Tibial artery (tissue), 4 donors: Measurements from ENCODE around the gene ANKS1A.

Source experiments
- DNase-seq, 2 donors: peaks; one replicate each; pipeline ENCODE4 v3.0.0-alpha.2; 2019
- H3K27ac ChIP-seq, 2 donors: fragments of 200-600 bp; sonication (generic) in 1 of 2; 1 replicate in 1 of 2; 2 replicates in 1 of 2; pipeline ENCODE4 v1.5.1; 2018 to 2019; ENCODE audit warnings: mild to moderate bottlenecking in 1 of 2
- H3K27me3 ChIP-seq, 2 donors: fragments of 200-600 bp; sonication (generic) in 1 of 2; one replicate each; pipeline versions ENCODE4 v1.5.1 to v1.6.0; 2016 to 2019
- H3K36me3 ChIP-seq, 3 donors: fragments of 200-600 bp; sonication (generic) in 2 of 3; one replicate each; pipeline ENCODE4 v1.5.1; 2016 to 2019; ENCODE audit warnings: mild to moderate bottlenecking in 2 of 3
- H3K4me1 ChIP-seq, 4 donors: fragments of 200-600 bp; sonication (generic) in 2 of 4; 1 replicate in 3 of 4; 2 replicates in 1 of 4; pipeline ENCODE4 v1.5.1; 2016 to 2019
- H3K4me3 ChIP-seq, 2 donors: fragments of 200-600 bp; sonication (generic) in 1 of 2; 1 replicate in 1 of 2; 2 replicates in 1 of 2; pipeline ENCODE4 v1.5.1; 2018 to 2019; ENCODE audit warnings: mild to moderate bottlenecking in 2 of 2
- H3K9me3 ChIP-seq, 3 donors: fragments of 200-600 bp; sonication (generic) in 1 of 3; one replicate each; pipeline ENCODE4 v1.5.1; 2016 to 2019
- CTCF ChIP-seq, 2 experiments: fragments of 200-600 bp in 1 of 2; fragments of 450-650 bp in 1 of 2; IDR thresholded peaks; one replicate each; pipeline ENCODE4 v1.5.1; 2017 to 2019; ENCODE audit warnings: antibody characterized with exemption in 2 of 2, mild to moderate bottlenecking in 1 of 2, moderate library complexity in 1 of 2
- intact Hi-C: fragments of 100-400 bp; cut with DNase I; formaldehyde crosslinking; loops from one replicate; pipeline ENCODE4 v1.15.0; 2023; ENCODE audit warnings: low total_unique reads

Gene ANKS1A

GRCh38 chr6:34922177-34922663, 33.2 kb downstream of the ANKS1A start:
- TF ChIP-seq CTCF (IDR thresholded peaks at IDR 0.05) = no peak
- Histone ChIP-seq H3K4me3 (no peak overlapping the region), H3K27me3 (no peaks in the 10 kb centered on the region), H3K27ac (no peak overlapping the region), H3K36me3 (no peaks in the 10 kb centered on the region), H3K9me3 (no peaks in the 10 kb centered on the region), H3K4me1 (peaks cover 0 to 23% (median 0%) of the 10 kb centered on the region in 4 donors)
- intact Hi-C loops = no loop called here
- DNase-seq = no peak

GRCh38 chr6:34924831-34925625, 36.0 kb downstream of the ANKS1A start:
- Histone ChIP-seq H3K4me1 (peaks cover 0 to under 1% (median 0%) of the 10 kb centered on the region in 4 donors), H3K27ac (no peak overlapping the region), H3K4me3 (no peak overlapping the region), H3K9me3 (no peaks in the 10 kb centered on the region), H3K36me3 (no peaks in the 10 kb centered on the region), H3K27me3 (no peaks in the 10 kb centered on the region)
- no peak for TF ChIP-seq CTCF (IDR thresholded peaks at IDR 0.05)
- intact Hi-C loops = no loop called here
- no peak for DNase-seq

GRCh38 chr6:34926655-34927054, 37.6 kb downstream of the ANKS1A start:
- Histone ChIP-seq H3K4me3 (no peak overlapping the region), H3K36me3 (no peaks in the 10 kb centered on the region), H3K27ac (no peak overlapping the region), H3K27me3 (no peaks in the 10 kb centered on the region), H3K4me1 (no peaks in the 10 kb centered on the region), H3K9me3 (no peaks in the 10 kb centered on the region)
- intact Hi-C loops = no loop called here
- TF ChIP-seq CTCF (IDR thresholded peaks at IDR 0.05) = no peak
- no peak for DNase-seq

GRCh38 chr6:34928220-34928619, 39.2 kb downstream of the ANKS1A start:
- Histone ChIP-seq H3K27me3 (no peaks in the 10 kb centered on the region), H3K4me3 (no peak overlapping the region), H3K27ac (no peak overlapping the region), H3K4me1 (no peaks in the 10 kb centered on the region), H3K9me3 (no peaks in the 10 kb centered on the region), H3K36me3 (no peaks in the 10 kb centered on the region)
- intact Hi-C loops = no loop called here
- no peak for TF ChIP-seq CTCF (IDR thresholded peaks at IDR 0.05)
- no peak for DNase-seq

GRCh38 chr6:34928695-34929094, 39.6 kb downstream of the ANKS1A start:
- intact Hi-C loops = no loop called here
- Histone ChIP-seq H3K4me1 (no peaks in the 10 kb centered on the region), H3K27me3 (no peaks in the 10 kb centered on the region), H3K27ac (no peak overlapping the region), H3K36me3 (no peaks in the 10 kb centered on the region), H3K9me3 (no peaks in the 10 kb centered on the region), H3K4me3 (no peak overlapping the region)
- DNase-seq = no peak
- TF ChIP-seq CTCF (IDR thresholded peaks at IDR 0.05) = no peak
